GM04503 (cell line): ENCODE data around the gene FAM151A.
"Not testable (repeated sequence)": the region's sequence is repeated elsewhere in the genome, so short reads cannot be mapped to it uniquely, and the experiment has no call there.

Source experiments
- DNase-seq: peaks from one replicate; pipeline ENCODE4 v3.0.0-alpha.2; 2012; ENCODE audit warnings: low read depth

Gene FAM151A

GRCh38 chr1:54636461-54637446 is 13.4 kb upstream of the FAM151A start:
- DNase-seq: not testable (repeated sequence)

DNA sequence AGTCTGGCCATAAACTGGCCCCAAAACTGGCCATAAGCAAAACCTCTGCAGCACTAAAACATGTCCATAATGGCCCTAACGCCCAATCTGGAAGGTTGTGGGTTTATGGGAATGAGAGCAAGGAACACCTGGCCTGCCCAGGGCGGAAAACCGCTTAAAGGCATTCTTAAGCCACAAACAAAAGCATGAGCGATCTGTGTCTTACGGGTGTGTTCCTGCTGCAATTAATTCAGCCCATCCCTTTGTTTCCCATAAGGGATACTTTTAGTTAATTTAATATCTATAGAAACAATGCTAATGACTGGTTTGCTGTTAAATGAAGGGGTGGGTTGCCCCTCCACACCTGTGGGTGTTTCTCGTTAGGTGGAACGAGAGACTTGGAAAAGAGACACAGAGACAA is 12.5 kb upstream of the FAM151A start:
- DNase-seq: not testable (repeated sequence)

DNA sequence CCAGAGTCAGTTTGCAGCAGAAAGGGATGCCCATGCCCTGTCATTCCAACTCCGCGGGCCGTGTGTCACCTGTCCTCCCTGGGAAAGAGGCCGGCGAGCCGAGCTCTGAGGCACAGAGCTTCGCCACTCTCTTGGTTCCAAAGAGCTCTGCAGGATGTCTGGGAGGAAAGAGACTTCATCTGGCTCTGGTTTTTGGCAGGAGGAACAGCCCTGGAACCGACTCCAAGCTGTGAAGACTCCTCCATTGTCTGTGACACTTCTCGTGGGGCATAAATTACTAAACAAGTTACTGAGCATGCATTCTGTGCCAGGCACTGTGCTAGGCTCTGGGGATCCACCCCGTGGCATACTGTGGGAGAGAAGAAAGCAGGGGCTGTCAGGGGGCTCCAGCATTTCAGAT is 3.9 kb upstream of the FAM151A start:
- no peak for DNase-seq

GRCh38 chr1:54624466-54625464 is 1.4 kb upstream of the FAM151A start:
- DNase-seq: no peak

- no peak for DNase-seq
These were observed 3.6 kb downstream of the FAM151A start for GRCh38 chr1:54619749-54620148.

DNA sequence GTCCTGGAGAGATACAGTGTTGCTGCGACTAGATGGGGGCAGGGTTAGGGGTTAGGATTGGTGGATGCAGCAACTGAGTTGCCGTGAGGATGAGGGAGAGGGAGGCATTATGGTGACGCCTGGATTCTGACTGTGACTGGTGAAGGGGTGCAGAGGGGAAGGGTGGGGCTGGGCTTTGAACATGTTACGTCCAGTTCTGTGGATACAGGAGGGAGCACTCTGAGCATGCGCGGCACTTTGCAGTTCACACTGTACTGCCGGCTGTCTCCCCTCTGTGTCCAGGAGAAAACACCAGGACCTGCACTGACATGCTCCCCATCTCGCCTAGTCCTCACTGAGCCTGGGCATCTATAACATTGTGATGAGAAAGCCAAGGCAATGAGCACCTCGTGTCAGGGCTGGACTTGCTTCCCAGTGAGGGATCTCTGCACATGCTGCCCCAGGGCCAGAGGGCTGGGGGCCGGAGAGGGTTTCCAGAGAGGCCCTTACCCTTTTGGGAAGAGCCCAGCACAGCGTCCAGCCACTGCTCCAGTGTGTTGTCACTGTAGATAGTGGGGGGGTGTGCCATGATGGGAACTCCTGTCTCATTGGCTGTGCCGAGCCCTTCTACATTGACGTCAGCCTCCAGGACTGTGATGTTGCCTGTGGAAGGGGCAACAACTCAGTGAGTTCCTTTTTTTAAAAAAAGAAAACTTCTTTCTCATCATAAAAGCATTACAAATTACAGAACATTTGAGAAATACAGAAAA is 7.6 kb downstream of the FAM151A start:
- DNase-seq: no peak

DNA sequence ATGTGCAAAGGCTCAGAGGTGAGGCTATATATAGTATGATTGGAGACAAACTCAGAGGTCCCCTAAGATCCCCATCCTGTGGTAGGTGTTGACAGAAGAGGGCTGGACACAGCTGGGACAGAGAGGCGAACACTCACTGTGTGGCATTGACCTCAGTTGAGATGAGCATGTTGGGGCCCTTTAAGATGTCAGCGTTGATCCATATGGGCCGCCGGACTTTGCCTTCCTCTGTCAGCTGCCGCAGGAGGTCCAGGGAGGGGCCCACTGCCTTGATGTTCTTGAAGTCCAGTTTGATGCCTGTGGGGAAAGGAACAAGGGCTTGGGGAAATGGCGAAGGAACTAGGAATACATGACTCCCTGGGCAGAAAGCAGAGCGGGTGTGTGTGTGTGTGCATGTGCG is 8.8 kb downstream of the FAM151A start:
- no peak for DNase-seq

- no peak for DNase-seq
These were observed 9.3 kb downstream of the FAM151A start for GRCh38 chr1:54614024-54614423.

DNA sequence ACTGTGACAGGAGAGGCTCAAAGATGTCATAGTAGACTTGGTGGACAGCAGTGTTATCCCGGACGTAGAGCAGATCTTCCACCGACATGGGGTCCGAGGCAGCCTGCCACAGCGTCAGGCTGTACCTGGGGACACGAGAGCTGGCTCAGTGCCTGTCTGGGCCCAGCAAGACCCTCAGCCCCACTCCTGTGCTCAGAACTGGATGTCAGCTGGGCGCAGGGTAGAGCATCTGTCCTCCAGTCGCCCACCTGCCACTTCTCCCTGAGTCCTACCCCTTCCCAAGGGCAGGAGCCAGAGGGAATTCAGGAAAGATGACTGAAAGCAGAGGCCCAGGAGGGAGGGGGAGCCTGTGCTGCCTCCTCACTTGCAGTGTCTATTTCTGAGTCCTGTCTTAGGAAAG is 11.7 kb downstream of the FAM151A start:
- no peak for DNase-seq

GRCh38 chr1:54610601-54611580 is 12.4 kb downstream of the FAM151A start:
- DNase-seq: no peak

DNA sequence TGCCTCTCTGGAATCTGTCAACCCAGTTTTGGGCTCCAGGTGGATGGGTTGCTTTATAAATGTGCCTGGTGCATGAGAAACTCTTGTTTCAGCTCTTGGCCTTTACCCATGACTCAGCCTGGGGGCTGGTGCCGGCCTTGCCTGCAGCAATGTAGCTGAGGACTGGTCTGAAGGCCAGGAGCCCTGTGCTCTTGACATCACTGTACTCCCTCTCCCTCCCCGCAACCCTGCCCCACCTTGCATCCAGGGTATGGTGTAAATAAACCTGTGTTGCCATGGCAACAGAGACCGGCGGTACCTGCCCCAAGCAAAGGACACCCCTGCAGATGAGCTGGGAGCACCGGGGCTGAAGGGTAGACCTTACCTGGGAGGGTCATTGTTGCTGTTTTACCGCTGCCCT is 13.3 kb downstream of the FAM151A start:
- no peak for DNase-seq

DNA sequence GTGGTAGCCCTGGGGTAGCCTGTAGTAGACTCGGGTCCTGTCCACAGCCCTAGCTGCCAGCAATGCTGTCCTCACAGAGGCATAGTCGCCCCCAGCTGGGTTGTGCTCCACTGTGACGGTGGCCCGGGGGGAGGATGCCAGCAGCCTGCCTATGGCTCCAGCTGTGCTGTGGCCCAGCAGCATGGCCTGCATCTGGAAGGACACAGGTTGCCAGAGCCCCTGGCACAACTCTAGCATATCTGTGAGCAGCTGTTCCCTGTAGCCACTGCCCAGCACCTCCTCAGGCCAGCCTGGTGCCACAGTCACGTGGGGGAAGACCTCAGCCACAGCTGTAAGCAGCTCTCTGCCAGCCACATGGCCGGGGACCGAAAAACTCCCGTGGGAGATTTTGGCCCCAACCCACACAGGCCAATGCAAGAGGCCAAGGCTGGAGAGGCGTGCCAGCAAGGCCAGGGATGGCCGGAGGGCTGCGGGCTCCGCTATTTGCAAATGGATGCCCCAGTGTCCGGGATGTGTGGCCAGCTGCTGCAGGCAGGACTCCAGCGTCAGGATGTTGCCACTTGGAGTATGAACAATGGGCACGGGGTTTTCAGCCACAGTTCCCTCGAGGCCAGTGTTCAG is 13.9 kb downstream of the FAM151A start:
- no peak for DNase-seq

DNA sequence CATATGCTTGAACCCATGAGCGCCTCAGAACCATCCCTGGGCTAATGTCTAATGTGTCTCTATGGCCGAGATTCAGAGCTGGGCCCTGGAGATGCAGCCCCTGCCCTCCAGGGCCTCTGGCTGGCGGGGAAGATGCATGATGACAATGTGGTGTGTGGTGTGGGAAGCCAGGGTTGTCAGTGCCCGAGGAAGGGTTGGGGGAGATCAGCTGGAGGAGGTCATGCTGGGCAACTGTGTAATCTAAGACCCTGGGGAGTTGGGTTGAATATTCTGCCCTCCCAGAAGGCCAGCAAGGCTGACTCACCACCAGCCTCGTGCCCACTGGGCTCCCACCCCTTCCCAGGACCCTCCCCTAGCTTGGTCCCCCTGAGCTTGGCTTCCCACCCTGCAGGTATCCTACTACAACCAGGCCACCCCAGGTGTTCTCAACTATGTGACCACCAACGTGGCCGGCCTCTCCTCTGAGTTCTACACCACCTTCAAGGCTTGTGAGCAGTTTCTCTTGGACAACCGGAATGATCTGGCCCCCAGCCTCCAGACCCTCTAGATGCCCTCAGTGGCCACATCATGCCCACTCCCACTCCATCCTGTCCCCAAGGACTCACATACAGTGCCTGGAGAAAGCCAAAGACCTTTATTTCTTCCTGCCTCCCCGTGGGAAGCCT is 14.6 kb downstream of the FAM151A start:
- no peak for DNase-seq

DNA sequence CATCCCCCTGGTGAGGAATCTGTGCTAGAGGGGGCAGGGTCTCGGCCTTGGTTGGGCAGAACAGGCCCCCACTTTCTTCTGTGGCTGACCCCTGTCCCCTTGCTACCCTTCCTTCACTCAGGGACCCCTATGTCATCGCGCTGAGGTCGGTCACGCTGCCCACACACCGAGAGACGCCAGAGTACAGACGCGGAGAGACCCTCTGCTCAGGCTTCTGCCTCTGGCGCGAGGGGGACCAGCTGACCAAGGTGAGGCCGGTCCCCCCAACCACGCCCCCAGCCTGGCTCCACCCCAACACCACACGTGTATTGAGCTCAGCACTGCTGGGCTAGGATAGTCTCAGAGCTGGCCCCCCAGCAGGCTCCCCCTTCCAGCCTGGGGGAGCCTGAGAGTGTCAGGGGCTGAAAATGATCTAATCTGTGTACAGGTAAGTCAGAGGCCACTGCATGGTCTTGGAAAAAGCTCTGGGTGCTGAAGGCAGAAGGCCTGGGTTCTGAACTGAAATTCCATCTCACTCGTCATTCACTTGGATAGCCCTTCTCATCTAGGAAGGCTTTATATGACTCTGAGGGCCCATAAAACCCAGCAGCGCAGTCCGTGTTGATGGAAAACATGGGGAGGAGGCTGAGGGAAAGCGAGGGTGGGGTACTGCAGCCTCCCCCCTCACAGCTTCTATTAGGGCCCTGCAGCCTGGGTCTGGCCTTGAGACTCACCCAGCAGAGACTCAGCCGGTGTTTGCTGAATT is 15.3 kb downstream of the FAM151A start:
- DNase-seq: no peak

DNA sequence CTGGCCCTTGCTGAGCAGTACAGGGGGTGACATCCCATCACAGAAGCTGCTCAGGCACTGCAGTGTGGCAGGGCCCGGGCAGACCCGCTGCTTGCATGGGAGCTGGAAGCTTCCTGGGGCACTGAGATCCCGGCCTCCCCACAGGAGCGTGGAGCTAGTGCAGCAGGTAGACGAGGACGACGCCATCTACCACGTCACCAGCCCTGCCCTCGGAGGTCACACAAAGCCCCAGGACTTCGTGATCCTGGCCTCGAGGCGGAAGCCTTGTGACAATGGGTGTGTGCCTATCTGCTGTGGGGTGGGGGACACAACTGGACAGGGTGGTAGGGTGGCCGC is 16.4 kb downstream of the FAM151A start:
- no peak for DNase-seq

- DNase-seq: no peak
These were observed 17.0 kb downstream of the FAM151A start for GRCh38 chr1:54606096-54606989.

- no peak for DNase-seq
These were observed 18.6 kb downstream of the FAM151A start for GRCh38 chr1:54604572-54605370.
